GM12892 (cell line): Measurements from ENCODE around the gene LDLRAD4.

Source experiments
- POLR2A ChIP-seq: IDR thresholded peaks from 2 replicates; pipeline ENCODE4 v1.6.1; 2011; ENCODE audit warnings: low read depth, low read length, control low read depth
- POLR2AphosphoS5 ChIP-seq: IDR thresholded peaks from 2 replicates; pipeline ENCODE4 v1.6.1; 2011; ENCODE audit warnings: low read depth, low read length, control low read depth
- TAF1 ChIP-seq: IDR thresholded peaks from 2 replicates; pipeline ENCODE4 v1.6.1; 2011; ENCODE audit warnings: low read depth, mild to moderate bottlenecking, control low read depth, low read length, borderline replicate concordance

DNA sequence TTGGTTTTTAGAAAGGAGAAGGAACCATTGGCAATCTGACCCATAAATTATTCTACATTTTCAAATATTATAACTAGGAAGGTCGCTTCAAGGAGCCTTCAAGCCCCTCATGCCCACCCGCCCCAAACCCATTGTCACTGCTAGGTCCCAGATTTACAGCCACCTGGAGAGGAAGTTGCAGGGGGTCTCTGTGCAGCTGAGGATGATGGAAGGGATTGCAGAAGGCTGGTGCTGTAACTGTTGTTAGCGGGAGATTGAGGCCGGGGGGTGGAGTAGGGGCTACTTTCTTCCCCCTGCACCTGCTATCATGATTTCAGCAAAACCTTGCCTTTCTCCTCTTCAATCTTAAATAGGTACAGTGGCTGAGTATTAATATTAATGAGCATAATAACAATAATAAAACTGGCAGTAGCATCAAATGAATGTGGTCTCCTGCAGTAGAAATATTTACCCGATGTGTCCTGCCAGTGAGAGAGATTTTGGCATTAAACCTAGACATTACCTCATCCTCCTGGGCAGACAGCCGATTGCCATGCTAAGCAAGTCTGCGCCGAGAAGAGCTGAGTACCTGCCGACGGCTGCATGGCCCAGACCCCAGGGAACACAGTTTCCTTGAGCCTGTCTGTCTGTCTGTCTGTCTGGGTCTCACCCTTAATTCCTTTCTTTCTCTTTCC, 282.4 kb downstream of the LDLRAD4 start:
- no peak for TF ChIP-seq POLR2A
- no peak for TF ChIP-seq POLR2AphosphoS5
- no peak for TF ChIP-seq TAF1
